ENCODE data around the gene ADAMTS12.

ADAMTS12 gene

DNA sequence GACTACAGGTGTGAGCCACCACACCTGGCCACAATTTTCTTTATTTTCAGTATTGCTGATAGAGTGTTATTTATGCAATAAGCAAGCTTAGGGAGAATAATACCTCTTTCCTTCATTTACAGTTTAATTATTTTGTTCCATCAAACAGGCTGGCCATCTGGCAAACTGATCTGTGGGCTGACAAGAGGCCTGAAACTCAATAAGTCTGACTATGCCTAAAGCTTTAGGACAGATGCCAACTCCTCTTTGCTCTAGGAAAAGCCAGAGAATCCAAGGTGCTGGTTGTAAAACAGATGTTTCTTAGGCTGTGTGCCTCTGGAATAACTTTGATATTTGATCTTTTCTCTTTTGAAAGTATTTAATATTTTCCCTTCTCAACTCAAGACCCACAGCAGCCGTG is 352.6 kb downstream of the ADAMTS12 start:
- no peak for TF ChIP-seq TAF1 (IDR thresholded peaks at IDR 0.05; ENCODE audit: borderline replicate concordance, insufficient read depth, low read length)
- TF ChIP-seq SIN3A (IDR thresholded peaks at IDR 0.05; ENCODE audit: borderline replicate concordance, insufficient read depth, low read length), result no peak
- no peak for TF ChIP-seq POLR2AphosphoS5 (IDR thresholded peaks at IDR 0.05; ENCODE audit: low read depth, low read length)
- no peak for TF ChIP-seq FOXP2 (optimal IDR thresholded peaks at IDR 0.05; ENCODE audit: borderline replicate concordance, extremely low read depth, extremely low read length, insufficient read depth)
- TF ChIP-seq, protein P1, sequence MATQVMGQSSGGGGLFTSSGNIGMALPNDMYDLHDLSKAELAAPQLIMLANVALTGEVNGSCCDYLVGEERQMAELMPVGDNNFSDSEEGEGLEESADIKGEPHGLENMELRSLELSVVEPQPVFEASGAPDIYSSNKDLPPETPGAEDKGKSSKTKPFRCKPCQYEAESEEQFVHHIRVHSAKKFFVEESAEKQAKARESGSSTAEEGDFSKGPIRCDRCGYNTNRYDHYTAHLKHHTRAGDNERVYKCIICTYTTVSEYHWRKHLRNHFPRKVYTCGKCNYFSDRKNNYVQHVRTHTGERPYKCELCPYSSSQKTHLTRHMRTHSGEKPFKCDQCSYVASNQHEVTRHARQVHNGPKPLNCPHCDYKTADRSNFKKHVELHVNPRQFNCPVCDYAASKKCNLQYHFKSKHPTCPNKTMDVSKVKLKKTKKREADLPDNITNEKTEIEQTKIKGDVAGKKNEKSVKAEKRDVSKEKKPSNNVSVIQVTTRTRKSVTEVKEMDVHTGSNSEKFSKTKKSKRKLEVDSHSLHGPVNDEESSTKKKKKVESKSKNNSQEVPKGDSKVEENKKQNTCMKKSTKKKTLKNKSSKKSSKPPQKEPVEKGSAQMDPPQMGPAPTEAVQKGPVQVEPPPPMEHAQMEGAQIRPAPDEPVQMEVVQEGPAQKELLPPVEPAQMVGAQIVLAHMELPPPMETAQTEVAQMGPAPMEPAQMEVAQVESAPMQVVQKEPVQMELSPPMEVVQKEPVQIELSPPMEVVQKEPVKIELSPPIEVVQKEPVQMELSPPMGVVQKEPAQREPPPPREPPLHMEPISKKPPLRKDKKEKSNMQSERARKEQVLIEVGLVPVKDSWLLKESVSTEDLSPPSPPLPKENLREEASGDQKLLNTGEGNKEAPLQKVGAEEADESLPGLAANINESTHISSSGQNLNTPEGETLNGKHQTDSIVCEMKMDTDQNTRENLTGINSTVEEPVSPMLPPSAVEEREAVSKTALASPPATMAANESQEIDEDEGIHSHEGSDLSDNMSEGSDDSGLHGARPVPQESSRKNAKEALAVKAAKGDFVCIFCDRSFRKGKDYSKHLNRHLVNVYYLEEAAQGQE (IDR thresholded peaks at IDR 0.05; ENCODE audit: insufficient read depth in 1 of 2, low read depth in 2 of 2, low read length in 2 of 2), result no peak

DNA sequence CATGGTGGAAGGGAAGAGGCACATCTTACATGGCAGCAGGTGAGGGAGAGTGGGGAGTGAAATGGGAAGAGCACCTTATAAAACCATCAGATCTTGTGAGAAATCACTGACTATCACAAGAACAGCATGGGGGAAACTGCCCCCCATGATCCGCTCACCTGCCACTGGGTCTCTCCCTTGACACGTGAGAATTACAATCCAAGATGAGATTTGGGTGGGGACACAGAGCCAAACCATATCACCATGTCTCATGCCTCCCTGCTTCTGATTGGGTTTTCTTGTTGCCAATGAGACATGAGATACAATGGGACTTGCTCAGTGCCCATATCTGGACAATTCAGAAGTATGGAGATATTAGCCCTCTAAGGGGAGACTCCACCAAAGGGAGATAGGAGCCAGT is 353.6 kb downstream of the ADAMTS12 start:
- TF ChIP-seq POLR2AphosphoS5 (IDR thresholded peaks at IDR 0.05; ENCODE audit: low read depth, low read length) (no peak), SIN3A (IDR thresholded peaks at IDR 0.05; ENCODE audit: borderline replicate concordance, insufficient read depth, low read length) (no peak), FOXP2 (optimal IDR thresholded peaks at IDR 0.05; ENCODE audit: borderline replicate concordance, extremely low read depth, extremely low read length, insufficient read depth) (no peak), TAF1 (IDR thresholded peaks at IDR 0.05; ENCODE audit: borderline replicate concordance, insufficient read depth, low read length) (no peak)
- TF ChIP-seq, protein P1 (IDR thresholded peaks at IDR 0.05; ENCODE audit: insufficient read depth in 1 of 2, low read depth in 2 of 2, low read length in 2 of 2), result no peak

DNA sequence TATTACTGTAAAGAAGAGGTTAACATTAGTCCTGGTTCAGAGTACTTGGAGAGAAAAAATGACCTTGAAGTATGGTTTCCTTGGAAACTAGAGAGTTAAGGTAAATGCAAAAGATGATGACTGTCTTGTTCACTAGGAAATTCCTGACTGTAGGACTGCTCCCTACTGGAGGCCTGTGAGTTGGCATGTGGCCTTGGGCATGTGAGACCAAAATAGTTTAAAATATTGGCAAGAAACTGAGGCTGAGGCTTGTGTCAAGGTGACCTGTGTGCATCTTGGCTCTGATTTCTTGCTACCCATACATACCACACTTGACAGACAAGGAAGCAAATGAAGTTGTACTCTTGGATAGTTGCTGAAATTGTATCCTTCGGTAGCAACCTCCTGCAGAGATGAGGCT is 354.6 kb downstream of the ADAMTS12 start:
- TF ChIP-seq, protein P1 (IDR thresholded peaks at IDR 0.05; ENCODE audit: insufficient read depth in 1 of 2, low read depth in 2 of 2, low read length in 2 of 2), result no peak
- TF ChIP-seq FOXP2 (optimal IDR thresholded peaks at IDR 0.05; ENCODE audit: borderline replicate concordance, extremely low read depth, extremely low read length, insufficient read depth) (no peak), TAF1 (IDR thresholded peaks at IDR 0.05; ENCODE audit: borderline replicate concordance, insufficient read depth, low read length) (no peak)

DNA sequence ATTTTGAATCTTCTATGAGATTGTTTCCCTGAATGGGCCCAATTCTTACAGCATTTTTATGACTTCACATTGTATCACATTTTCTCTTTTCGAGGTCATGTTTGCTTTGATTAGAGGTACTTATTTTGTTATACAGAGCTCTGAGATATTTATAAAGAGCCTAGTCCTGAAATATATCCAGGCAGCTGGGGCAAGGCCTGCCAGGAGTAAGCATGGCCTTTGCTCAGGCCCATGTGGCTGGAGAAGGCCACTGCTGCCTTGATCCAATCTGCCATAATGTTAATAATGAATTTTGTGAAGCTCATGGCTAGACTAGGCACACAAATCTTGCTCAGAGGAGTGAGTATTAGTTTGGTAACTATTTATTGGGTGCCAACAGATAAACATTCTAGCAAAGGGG is 355.0 kb downstream of the ADAMTS12 start:
- TF ChIP-seq FOXP2 (optimal IDR thresholded peaks at IDR 0.05; ENCODE audit: borderline replicate concordance, extremely low read depth, extremely low read length, insufficient read depth) (no peak), POLR2AphosphoS5 (IDR thresholded peaks at IDR 0.05; ENCODE audit: low read depth, low read length) (no peak), SIN3A (IDR thresholded peaks at IDR 0.05; ENCODE audit: borderline replicate concordance, insufficient read depth, low read length) (no peak), TAF1 (IDR thresholded peaks at IDR 0.05; ENCODE audit: borderline replicate concordance, insufficient read depth, low read length) (no peak)
- TF ChIP-seq, protein P1 (IDR thresholded peaks at IDR 0.05; ENCODE audit: insufficient read depth in 1 of 2, low read depth in 2 of 2, low read length in 2 of 2), result no peak

DNA sequence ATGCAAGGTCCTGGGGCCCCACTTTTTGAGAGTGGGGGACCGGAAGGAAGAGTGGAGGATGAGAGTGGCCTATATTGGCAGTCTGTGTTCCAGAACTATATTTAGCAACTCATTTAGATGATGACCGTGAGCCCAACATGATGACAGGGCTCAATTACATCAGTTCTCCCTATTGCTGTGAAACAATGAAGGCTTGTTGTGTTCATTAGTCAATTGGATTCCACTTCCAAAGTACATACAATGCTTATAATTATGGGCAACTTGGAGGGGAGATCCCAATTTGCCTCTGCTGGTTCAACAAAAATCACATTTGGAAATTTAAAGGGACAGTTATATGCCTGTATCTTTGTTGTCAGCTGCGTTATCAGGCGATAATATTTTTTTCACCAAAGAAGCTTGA is 360.0 kb downstream of the ADAMTS12 start:
- TF ChIP-seq, protein P1 (IDR thresholded peaks at IDR 0.05; ENCODE audit: insufficient read depth in 1 of 2, low read depth in 2 of 2, low read length in 2 of 2), result no peak
- no peak for TF ChIP-seq SIN3A (IDR thresholded peaks at IDR 0.05; ENCODE audit: borderline replicate concordance, insufficient read depth, low read length)
- TF ChIP-seq FOXP2 (optimal IDR thresholded peaks at IDR 0.05; ENCODE audit: borderline replicate concordance, extremely low read depth, extremely low read length, insufficient read depth), result no peak
- no peak for TF ChIP-seq TAF1 (IDR thresholded peaks at IDR 0.05; ENCODE audit: borderline replicate concordance, insufficient read depth, low read length)
- TF ChIP-seq POLR2AphosphoS5 (IDR thresholded peaks at IDR 0.05; ENCODE audit: low read depth, low read length), result no peak

All from PFSK-1 (cell line).